NCI-H526 treated with DMSO at 0.1 percent for 48 hours (cell line): ENCODE data around the gene RHOU.

Experiments used
- DNase-seq: peaks from one replicate; lab custom pipeline; 2025; lab: John Stamatoyannopoulos, UW

RHOU gene

DNA sequence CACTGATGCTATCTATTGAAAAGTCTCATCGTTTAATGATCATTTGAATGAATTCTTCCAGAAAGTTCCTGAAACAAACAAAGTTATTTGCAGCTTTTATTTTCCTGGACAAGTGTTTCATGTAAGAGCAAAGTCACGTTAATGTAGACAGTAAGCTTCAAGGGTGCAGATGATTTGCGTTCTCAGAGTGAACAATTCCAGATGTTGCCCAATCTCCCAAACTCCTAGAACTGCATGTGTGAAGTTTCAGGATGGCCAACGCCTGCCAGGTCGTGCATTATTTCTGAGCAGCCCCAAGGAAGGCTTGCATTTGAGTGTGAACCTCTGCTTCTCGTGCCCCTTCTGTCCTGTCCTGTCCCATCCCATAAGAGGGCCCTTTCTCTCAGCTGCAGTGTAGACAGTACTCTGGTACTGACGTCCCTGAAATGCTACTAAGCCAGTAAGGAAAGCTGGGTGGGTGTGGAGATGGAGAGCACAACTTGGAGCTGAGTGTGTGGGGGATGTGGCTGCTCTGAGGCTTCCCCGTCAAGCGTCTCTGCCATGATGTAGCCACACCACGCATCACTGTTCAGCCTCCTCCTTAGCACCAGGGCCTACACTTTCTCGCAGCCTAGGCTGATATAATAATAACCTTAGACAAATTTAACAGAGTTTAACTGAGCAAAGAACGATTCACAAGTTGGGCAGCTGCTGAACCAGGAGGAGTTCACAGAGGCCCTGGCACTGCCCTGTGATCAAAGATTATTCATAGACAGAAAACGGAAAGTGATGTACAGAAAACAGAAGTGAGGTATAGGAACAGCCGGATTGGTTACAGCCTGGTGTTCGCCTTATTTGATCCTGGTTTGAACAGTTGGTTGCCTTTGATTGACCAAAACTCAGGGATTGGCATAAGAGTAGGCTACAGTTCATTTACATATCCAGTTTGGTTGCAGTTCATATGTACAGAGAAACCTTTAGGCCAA lies 50.4 kb downstream of the RHOU start:
- DNase-seq, result no peak

DNA sequence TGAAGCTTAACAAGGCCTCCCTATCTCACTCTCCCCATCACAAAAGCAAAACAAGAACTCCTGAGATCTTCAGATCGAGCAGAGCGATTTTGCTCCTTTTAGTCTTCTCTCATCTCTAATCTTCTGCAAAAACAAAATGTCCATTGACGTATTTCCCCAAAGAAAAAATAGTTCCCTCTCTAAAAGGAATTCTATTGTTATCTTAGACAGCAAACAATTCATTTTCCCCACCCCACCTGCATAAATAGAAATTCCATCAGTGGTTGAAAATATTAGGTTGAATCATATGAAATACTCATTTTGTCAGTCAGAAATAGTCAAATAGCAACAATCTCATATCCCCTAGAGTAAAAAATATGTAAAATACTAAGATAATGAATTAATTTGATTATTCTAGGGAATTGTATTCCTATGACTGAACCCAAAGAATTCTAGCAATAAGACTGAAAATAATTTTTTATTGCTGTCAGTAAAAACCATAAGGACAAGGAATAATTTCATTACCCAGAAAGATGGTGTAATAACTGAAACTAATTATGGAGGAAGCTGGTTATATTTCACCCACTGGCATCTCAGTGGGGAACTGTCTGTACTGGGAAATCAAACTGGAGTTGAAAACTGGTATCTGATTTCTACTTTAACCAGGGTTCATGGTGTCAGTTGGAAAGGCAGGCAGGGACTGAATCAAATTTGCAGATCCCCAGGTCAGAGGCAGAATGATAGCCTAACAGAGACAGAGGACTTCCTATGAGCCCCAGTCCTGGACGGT lies 51.3 kb downstream of the RHOU start:
- DNase-seq, result no peak

DNA sequence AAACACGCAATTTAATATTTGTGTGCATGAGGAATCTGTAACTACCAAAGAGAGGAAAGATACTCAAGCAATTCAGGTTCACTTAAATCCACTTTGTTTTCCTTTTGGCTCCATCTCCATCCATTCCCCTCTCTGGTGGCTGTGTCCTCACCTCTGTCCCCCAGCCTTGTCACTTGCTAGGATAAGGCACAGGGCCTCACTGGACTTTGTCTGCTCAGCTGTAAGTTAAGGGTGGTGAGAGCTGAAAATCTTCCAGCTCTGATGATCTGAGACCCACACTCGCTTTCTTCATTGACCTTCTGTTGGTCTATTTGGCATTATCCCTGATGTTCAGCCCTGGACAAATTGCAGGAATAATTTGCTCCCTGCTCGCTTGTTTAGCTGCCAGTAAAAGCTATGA lies 56.5 kb downstream of the RHOU start:
- no peak for DNase-seq

DNA sequence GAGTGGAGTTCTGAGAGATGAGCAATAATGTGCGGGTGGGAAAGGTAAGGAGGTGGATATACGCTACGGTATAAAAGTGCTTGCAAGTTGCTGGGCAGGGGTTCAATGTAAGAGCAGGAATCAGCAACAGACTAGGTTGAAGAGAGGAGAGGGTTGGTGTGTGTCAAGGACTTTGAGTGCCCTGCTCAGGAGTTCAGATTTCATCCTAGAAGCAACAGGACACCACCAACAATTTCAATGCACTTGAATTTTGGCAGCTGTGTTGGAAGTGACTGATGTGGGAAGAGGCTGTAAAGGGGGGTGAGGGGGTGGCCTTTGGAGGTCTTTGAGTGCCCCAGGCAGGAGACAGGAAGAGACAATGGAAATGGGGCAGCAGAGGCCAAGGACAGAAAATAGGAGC lies 57.3 kb downstream of the RHOU start:
- DNase-seq, result no peak

DNA sequence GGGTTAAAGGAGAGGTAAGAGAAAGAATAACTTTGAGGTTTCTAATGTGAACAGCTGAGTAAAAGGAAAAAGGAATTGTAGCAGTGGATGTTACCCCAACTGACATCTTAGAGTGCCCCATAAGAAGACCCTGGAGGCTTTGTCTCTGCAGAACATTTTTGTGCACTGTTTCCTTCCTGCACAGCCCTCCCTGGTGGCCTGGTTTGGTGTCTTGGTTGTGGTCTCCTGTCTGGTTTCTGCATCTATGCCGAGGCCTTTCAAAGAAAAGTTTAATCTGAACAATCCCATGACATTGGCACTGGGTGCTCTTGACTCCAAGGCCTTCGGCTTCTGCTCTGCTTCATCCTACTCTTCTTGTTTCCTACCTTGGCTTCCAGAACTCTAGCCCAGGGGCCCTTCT lies 57.8 kb downstream of the RHOU start:
- DNase-seq, result no peak

DNA sequence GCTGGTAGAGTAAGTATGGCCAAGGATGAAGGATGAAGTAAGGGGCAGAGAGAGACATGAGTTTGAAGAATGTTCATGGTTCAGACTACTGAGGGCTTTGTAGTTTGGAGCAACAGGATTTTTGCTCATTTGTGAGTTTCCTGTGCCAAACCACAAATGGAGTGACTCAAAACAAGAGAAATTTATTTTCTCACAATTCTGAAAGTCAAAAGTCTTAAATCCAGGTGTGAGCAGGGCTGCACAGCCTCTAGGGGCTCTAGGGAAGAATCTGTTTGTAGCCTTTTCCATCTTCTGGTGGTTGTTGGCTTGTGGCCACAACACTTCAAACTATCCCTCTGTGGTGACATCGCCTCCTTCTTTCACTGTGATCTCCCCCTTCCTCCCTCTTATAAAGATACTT lies 58.9 kb downstream of the RHOU start:
- no peak for DNase-seq

DNA sequence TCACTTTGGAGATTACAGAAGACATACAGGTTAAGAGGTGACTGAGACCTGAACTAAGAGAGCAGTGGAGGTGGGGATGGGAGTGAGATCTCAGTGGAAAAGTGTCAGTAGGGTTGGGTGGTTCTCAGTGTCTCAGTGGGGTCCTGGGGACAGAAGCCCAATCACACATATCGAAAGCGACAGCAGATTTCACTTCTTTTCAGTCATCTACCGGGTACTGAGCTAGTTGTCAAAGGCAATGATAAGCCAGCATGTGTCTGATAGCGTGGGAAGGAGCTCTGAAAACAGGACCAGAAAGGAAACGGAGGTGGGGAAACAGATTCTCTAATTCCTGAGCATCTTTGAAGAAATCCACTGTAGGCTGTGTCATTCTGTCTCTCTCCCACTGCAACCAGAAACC lies 59.5 kb downstream of the RHOU start:
- no peak for DNase-seq

DNA sequence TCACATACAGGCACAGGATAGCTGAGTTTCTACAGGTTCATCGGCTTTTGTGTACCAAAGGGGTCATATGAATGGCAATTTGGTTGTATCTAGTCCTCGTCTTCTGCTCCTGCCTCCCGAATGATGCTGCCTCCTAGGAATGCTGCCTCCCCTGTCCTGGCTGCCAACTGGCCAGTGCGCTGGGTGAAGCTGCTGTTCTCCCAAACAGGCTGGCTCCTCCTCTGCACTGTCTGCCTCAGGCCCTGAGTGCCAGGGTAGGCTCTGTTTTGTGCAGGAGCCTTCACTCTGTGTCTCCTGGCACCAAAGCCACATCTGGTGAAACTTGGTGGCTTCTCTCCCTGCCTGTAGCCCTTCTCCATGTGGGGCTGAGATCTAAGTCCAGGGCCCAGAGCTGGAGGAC lies 60.3 kb downstream of the RHOU start:
- no peak for DNase-seq
